AG04450 (cell line): ENCODE data around the gene DNLZ. TPM values are rescaled to one million over a fixed set of nuclear protein-coding genes. Genes with fewer than 3 reads are reported as not detected.

Experiments
- CTCF ChIA-PET: fragments of 300-600, 350-600 bp; formaldehyde crosslinking; extraction: SDS; loops from one replicate; lab custom pipeline; 2022; ENCODE audit warnings: antibody characterized with exemption, inconsistent platforms; lab: Charles Lee
- POLR2A ChIA-PET: fragments of 350-600 bp; formaldehyde crosslinking; extraction: SDS; loops from one replicate; lab custom pipeline; 2021; ENCODE audit warnings: antibody characterized with exemption, inconsistent platforms; lab: Yijun Ruan, JAX
- DNase-seq: peaks from one replicate; pipeline ENCODE4 v3.0.0-alpha.2; 2011; ENCODE audit warnings: low read depth, low spot score
- H3K27ac ChIP-seq: one replicate; pipeline ENCODE4 v1.5.1; 2012; ENCODE audit warnings: low read depth, low read length, control low read depth
- H3K27me3 ChIP-seq: one replicate; pipeline ENCODE4 v1.6.0; 2012; ENCODE audit warnings: low read length; ENCODE audit not compliant: control insufficient read depth, insufficient read depth
- H3K4me3 ChIP-seq: 2 replicates; pipeline ENCODE4 v1.5.1; 2011; ENCODE audit warnings: mild to moderate bottlenecking, low read depth, low read length, control low read depth
- H3K9me3 ChIP-seq: 2 replicates; pipeline ENCODE4 v1.5.1; 2012; ENCODE audit warnings: low read length; ENCODE audit not compliant: control insufficient read depth, insufficient read depth
- polyA plus RNA-seq: library from polyadenylated mRNA; depleted of rRNA; stranded (reverse); fragments of >200 nt; gene quantifications from 2 replicates; pipeline ENCODE4 v1.2.3, GENCODE V29; 2011
- TF ChIP-seq, protein P1 (sequence below): IDR thresholded peaks from 2 replicates; pipeline ENCODE4 v1.5.1; 2011; ENCODE audit warnings: low read depth, low read length, control low read depth, inconsistent platforms

DNLZ gene
- polyA plus RNA-seq, 1 experiment: 3.7 TPM

DNA sequence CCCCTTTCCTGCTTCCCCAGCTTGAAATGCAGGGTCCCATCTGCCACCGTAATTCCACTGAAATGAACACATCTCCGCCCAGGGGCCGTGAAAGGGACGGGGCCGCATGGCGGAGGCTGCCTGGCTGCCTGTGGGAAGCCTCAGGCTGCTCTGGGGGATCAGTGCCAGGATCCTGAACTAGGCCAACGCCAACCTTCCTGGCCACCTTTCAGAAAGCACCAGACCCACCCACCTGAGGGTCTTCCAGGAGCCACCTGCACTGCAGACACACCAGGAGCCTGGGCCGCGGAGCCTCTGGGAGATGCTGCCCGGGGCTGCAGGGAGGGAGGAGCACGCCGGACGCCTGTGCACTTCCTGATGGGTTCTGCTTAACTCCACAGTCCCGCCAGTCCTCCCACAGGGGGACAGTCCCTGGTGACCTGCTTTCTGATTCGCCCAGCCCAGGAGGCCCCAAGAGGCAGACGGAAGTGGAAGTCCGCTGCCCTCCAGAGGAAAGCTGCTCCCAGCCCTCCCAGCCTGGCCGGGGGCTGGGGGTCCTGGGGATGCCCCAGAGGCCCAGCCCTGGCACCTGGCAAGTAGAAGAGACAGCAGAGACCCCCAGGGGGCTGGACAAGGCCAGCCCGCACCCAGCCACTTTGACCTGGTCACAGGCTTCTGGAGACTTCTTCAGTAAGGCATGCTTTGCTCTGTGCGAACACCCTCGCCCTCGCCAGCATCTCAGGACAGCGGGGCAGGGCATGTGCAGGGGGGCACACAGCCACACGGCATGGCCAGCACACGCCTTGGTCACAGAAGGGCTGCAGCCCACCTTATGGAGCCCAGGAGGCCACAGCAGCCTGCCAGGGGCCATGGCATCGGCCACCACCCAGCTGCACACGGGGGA is 10.0 kb upstream of the DNLZ start, which contains the start of gene CARD9:
TSS of gene CARD9 (minus strand) at position 370 of the 883 bp plus-strand sequence. CDS start 1,591 bp downstream, outside the sequence.
- Histone ChIP-seq H3K27me3 (no peaks in the 10 kb centered on the region), H3K9me3 (peaks cover 12% of the 10 kb centered on the region; the same call in 1 of the 2 replicates), H3K27ac (peak within 1 kb of the TSS; percentile 89), H3K4me3 (no peak within 1 kb of the TSS)
- TF ChIP-seq, protein P1, sequence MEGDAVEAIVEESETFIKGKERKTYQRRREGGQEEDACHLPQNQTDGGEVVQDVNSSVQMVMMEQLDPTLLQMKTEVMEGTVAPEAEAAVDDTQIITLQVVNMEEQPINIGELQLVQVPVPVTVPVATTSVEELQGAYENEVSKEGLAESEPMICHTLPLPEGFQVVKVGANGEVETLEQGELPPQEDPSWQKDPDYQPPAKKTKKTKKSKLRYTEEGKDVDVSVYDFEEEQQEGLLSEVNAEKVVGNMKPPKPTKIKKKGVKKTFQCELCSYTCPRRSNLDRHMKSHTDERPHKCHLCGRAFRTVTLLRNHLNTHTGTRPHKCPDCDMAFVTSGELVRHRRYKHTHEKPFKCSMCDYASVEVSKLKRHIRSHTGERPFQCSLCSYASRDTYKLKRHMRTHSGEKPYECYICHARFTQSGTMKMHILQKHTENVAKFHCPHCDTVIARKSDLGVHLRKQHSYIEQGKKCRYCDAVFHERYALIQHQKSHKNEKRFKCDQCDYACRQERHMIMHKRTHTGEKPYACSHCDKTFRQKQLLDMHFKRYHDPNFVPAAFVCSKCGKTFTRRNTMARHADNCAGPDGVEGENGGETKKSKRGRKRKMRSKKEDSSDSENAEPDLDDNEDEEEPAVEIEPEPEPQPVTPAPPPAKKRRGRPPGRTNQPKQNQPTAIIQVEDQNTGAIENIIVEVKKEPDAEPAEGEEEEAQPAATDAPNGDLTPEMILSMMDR: no peak
- DNase-seq: no peak
- ChIA-PET CTCF (interaction anchor here (1.5 to 1.8 kb wide), 2 partner anchors 10 to 61 kb away, joined by 8 to 9 read pairs; partner anchors contain the start of gene DNLZ), POLR2A (interaction anchor here (1.0 to 1.6 kb wide), 2 partner anchors 11 to 46 kb away, joined by 3 to 22 read pairs; partner anchors contain the start of genes DNLZ and GPSM1)

DNA sequence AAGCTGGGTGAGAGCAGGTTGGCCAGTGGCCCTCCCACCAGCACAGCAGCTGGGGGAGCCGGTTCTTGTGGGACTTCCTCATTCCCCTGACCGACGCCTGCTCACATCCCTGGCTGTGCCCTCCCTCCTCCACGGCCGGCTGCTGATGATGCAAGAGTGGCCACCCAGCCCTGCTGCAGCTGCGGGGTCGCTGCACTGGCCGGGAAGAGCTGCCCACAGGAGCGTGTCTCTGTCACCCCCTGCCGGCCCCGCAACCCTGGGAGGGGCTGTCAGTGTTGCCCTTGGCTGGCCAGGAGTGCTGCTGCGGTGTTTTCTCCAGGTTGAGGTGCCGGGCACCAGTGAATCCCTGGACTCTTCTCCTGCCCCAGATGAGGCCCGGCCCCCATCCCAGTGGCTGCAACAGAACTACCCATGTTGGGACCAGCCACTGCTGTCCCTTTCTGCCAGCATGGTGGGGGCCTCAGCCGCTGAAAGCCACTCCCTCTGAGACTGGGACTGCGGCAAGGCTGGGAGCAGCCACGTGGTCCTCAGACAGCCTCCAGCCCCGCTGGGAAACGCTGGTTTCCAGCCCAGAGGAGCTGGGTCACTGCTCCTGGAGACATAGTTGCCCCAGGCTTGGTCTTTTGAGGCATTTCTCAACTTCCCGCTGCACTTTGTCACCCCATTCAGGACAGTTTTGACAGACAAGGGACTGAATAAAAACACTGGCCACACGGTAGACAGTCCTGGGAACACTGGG is 9.2 kb upstream of the DNLZ start:
- Histone ChIP-seq H3K9me3 (peaks cover 12% of the 10 kb centered on the region; the same call in 1 of the 2 replicates), H3K27ac (peak overlapping the region; percentile 89), H3K27me3 (no peaks in the 10 kb centered on the region), H3K4me3 (no peak overlapping the region)
- peak; percentile 75 for DNase-seq
- TF ChIP-seq, protein P1: peak; percentile 43
- CTCF ChIA-PET: interaction anchor here (1.5 to 1.8 kb wide), 2 partner anchors 10 to 60 kb away, joined by 8 to 9 read pairs; partner anchors contain the start of gene DNLZ
- POLR2A ChIA-PET: interaction anchor here (1.0 to 1.6 kb wide), 2 partner anchors 10 to 46 kb away, joined by 3 to 22 read pairs; partner anchors contain the start of genes DNLZ and GPSM1

DNA sequence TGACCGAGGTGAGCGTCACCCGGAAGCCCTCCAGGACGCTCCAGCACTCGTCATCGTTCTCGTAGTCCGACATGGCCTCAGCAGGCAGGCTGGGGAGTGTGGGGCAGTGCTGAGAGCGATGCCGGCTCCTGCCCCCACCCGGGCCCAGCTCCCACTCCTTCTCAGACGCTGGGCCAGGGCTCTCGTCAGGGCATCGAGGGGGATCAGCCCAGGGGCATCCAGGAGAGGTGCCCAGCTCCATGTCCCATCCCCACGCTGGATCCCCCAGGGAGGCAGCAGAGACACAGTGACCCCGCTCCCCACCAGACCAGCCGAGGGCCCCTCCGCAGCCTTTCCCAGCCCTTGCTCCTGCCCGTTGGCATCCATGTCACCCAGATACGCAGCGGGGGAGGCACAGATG is 8.5 kb upstream of the DNLZ start:
- Histone ChIP-seq H3K27me3 (no peaks in the 10 kb centered on the region), H3K4me3 (no peak overlapping the region), H3K9me3 (peaks cover 12% of the 10 kb centered on the region; the same call in 1 of the 2 replicates), H3K27ac (peak overlapping the region; percentile 89)
- ChIA-PET CTCF (interaction anchor here (1.5 to 1.8 kb wide), 2 partner anchors 9 to 60 kb away, joined by 8 to 9 read pairs; partner anchors contain the start of gene DNLZ), POLR2A (interaction anchor here (1.2 to 1.6 kb wide), 2 partner anchors 9 to 10 kb away, joined by 4 to 22 read pairs; partner anchors contain the start of gene DNLZ)
- DNase-seq: no peak
- TF ChIP-seq, protein P1: no peak

DNA sequence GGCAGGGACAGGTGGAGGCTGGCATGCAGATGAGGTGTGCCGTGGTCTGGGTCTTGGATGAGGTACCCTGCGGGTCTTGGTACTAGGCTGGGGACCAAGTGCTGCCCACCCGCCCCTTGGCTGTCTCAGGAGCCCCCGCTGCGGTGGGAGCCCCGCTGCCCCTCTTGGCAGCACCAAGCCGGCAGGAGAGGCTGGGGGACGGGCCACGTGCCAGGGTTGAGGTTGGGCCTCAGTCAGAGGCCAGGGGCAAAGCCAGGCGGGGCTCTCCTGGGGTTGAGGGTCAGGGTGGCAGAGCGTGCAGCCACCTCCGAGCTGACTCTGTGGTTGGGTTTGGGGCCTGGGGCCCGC is 8.0 kb upstream of the DNLZ start:
- CTCF ChIA-PET: interaction anchor here (1.8 kb wide), 1 partner anchor 8 kb away, joined by 9 read pairs; the partner anchor contains the start of gene DNLZ

More for the DNA sequence above, 8.0 kb upstream of the DNLZ start:
- H3K9me3 ChIP-seq: peaks cover 12% of the 10 kb centered on the region; the same call in 1 of the 2 replicates
- H3K4me3 ChIP-seq: no peak overlapping the region
- H3K27ac ChIP-seq: no peak overlapping the region
- no peaks in the 10 kb centered on the region for H3K27me3 ChIP-seq
- DNase-seq: no peak
- POLR2A ChIA-PET: interaction anchor here (1.2 kb wide), 1 partner anchor 9 kb away, joined by 4 read pairs; no protein-coding TSS in a partner anchor
- TF ChIP-seq, protein P1: no peak
